Measurements from ENCODE around the gene RECQL5. TPM values are rescaled to one million over a fixed set of nuclear protein-coding genes. Genes with fewer than 3 reads are reported as not detected.

The RECQL5 gene
- polyA plus RNA-seq, 1 donor (not counting 4 experiments of a cell fraction or from before 2014, with no cell fraction given): 11.9 TPM

DNA sequence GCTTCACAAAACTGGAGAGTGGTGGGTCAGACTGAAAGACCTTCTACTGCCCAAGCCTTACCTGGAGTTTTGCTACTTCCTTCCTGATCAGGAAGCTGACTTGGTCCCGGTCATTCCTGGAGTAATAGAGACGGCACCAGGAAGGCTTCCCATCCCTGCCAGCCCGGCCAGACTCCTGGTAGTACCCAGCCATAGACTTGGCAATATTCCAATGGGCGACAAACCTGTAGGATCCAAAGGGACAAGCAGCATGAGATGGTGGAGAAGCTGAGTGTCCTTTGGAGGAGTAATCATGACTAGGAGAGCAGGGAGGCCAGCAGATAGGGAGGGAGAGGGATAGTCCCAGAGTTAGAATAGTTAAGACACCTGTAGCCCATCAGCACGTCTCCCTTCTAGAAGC, 8.7 kb downstream of the RECQL5 start:
- H4K20me1 ChIP-seq (ENCODE audit: control insufficient read depth, extremely low read depth, insufficient read depth, low read length): no peaks in the 10 kb centered on the region
- H3K27me3 ChIP-seq (ENCODE audit: control insufficient read depth, extremely low read depth, insufficient read depth, low read length): no peaks in the 10 kb centered on the region
- no peaks in the 10 kb centered on the region for H3K4me1 ChIP-seq (ENCODE audit: control insufficient read depth, extremely low read depth, insufficient read depth, low read length)
- no peak for DNase-seq (ENCODE audit: low read depth, low spot score)
- H3K4me2 ChIP-seq (ENCODE audit: control insufficient read depth, extremely low read depth, insufficient read depth, low read depth, low read length): no peak overlapping the region
- no peak for FAIRE-seq
- TF ChIP-seq EZH2 (IDR thresholded peaks at IDR 0.05; ENCODE audit: low read length): no peak
- TF ChIP-seq, protein P1, sequence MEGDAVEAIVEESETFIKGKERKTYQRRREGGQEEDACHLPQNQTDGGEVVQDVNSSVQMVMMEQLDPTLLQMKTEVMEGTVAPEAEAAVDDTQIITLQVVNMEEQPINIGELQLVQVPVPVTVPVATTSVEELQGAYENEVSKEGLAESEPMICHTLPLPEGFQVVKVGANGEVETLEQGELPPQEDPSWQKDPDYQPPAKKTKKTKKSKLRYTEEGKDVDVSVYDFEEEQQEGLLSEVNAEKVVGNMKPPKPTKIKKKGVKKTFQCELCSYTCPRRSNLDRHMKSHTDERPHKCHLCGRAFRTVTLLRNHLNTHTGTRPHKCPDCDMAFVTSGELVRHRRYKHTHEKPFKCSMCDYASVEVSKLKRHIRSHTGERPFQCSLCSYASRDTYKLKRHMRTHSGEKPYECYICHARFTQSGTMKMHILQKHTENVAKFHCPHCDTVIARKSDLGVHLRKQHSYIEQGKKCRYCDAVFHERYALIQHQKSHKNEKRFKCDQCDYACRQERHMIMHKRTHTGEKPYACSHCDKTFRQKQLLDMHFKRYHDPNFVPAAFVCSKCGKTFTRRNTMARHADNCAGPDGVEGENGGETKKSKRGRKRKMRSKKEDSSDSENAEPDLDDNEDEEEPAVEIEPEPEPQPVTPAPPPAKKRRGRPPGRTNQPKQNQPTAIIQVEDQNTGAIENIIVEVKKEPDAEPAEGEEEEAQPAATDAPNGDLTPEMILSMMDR (optimal IDR thresholded peaks at IDR 0.05 in 1 of 3, IDR thresholded peaks at IDR 0.05 in 1 of 3, conservative IDR thresholded peaks at IDR 0.05 in 1 of 3; ENCODE audit: extremely low read depth in 1 of 3, insufficient read depth in 2 of 3, low read length in 3 of 3): no peak
- no peaks in the 10 kb centered on the region for H3K9me3 ChIP-seq (ENCODE audit: control insufficient read depth, low read depth, low read length)
- H3K36me3 ChIP-seq (ENCODE audit: control insufficient read depth in 2 of 2, extremely low read depth in 1 of 2, insufficient read depth in 2 of 2, low read length in 2 of 2): peaks cover 25 to 28% of the 10 kb centered on the region in 2 experiments
- no peak overlapping the region for H3K27ac ChIP-seq (ENCODE audit: control insufficient read depth, insufficient read depth, low read length)
- dilution Hi-C loops (cut with MboI; ENCODE audit: extremely low pct_ligation_motif_present, low sequenced_read_pairs): no loop called here
- H3K9me1 ChIP-seq (ENCODE audit: control insufficient read depth, extremely low read depth, insufficient read depth, low read length): no peaks in the 10 kb centered on the region
- H3K79me2 ChIP-seq (ENCODE audit: control insufficient read depth, insufficient read depth, low read length): no peaks in the 10 kb centered on the region
- no peak overlapping the region for H2AFZ ChIP-seq (ENCODE audit: control insufficient read depth, low read length)
- no peak overlapping the region for H3K9ac ChIP-seq (ENCODE audit: control insufficient read depth, extremely low read depth, insufficient read depth, low read length)
- no peak overlapping the region for H3K4me3 ChIP-seq (ENCODE audit: control insufficient read depth in 2 of 3, extremely low read depth in 1 of 3, insufficient read depth in 2 of 3, low read depth in 1 of 3, low read length in 3 of 3)

DNA sequence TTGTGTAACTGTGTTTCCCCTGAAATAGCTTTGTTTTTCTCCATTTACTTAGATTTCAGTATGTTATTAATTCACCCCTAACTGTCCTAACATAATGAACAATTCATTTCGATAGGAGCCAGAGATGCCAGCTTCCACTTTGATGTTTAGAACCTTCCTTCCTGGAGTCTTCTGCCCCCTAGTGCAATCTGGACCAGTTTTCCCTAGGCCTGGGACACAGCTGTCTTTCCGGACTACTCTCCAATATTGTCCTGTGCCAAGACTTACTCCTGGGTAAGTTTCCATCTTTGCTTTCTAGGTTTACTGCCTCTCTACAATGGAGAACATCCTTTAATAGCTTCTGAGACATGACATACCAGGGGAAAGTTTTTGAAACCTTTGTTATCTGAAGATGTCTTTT, 12.8 kb downstream of the RECQL5 start:
- Histone ChIP-seq H3K4me3 (ENCODE audit: control insufficient read depth in 2 of 3, extremely low read depth in 1 of 3, insufficient read depth in 2 of 3, low read depth in 1 of 3, low read length in 3 of 3) (no peak overlapping the region), H4K20me1 (ENCODE audit: control insufficient read depth, extremely low read depth, insufficient read depth, low read length) (no peaks in the 10 kb centered on the region), H3K79me2 (ENCODE audit: control insufficient read depth, insufficient read depth, low read length) (no peaks in the 10 kb centered on the region), H3K27me3 (ENCODE audit: control insufficient read depth, extremely low read depth, insufficient read depth, low read length) (no peaks in the 10 kb centered on the region), H3K9ac (ENCODE audit: control insufficient read depth, extremely low read depth, insufficient read depth, low read length) (no peak overlapping the region), H3K9me1 (ENCODE audit: control insufficient read depth, extremely low read depth, insufficient read depth, low read length) (no peaks in the 10 kb centered on the region), H3K4me1 (ENCODE audit: control insufficient read depth, extremely low read depth, insufficient read depth, low read length) (no peaks in the 10 kb centered on the region), H3K9me3 (ENCODE audit: control insufficient read depth, low read depth, low read length) (no peaks in the 10 kb centered on the region), H3K27ac (ENCODE audit: control insufficient read depth, insufficient read depth, low read length) (no peak overlapping the region), H3K4me2 (ENCODE audit: control insufficient read depth, extremely low read depth, insufficient read depth, low read depth, low read length) (no peak overlapping the region), H2AFZ (ENCODE audit: control insufficient read depth, low read length) (no peak overlapping the region), H3K36me3 (ENCODE audit: control insufficient read depth in 2 of 2, extremely low read depth in 1 of 2, insufficient read depth in 2 of 2, low read length in 2 of 2) (peaks cover 18 to 20% of the 10 kb centered on the region in 2 experiments)
- no peak for DNase-seq (ENCODE audit: low read depth, low spot score)
- dilution Hi-C loops (cut with MboI; ENCODE audit: extremely low pct_ligation_motif_present, low sequenced_read_pairs): no loop called here
- TF ChIP-seq, protein P1 (optimal IDR thresholded peaks at IDR 0.05 in 1 of 3, IDR thresholded peaks at IDR 0.05 in 1 of 3, conservative IDR thresholded peaks at IDR 0.05 in 1 of 3; ENCODE audit: extremely low read depth in 1 of 3, insufficient read depth in 2 of 3, low read length in 3 of 3): peak; percentile 16 to 57 (median 45)
- TF ChIP-seq EZH2 (IDR thresholded peaks at IDR 0.05; ENCODE audit: low read length): no peak
- no peak for FAIRE-seq
